T-helper 17 cell (primary cell): ENCODE measurements around the gene WWC1. TPM values are rescaled to one million over a fixed set of nuclear protein-coding genes. Genes with fewer than 3 reads are reported as not detected.
"Not testable (repeated sequence)": the region's sequence is repeated elsewhere in the genome, so short reads cannot be mapped to it uniquely, and the experiment has no call there.

Experiments
- ATAC-seq: fragments of 150-1000 bp; cut with Tn5 transposase; 2 replicates; pipeline ENCODE4 v1.10.0; 2021; ENCODE audit warnings: mild to moderate bottlenecking, moderate library complexity
- DNase-seq, 3 donors: peaks; one replicate each; pipeline versions ENCODE4 v3.0.0 to v3.0.0-alpha.2; 2020 to 2021
- H3K9me3 ChIP-seq: one replicate; pipeline ENCODE4 v1.7.0; 2013; ENCODE audit warnings: low read length, mild to moderate bottlenecking; ENCODE audit not compliant: control insufficient read depth, poor library complexity, severe bottlenecking
- H3K27ac Mint-ChIP-seq: one replicate; pipeline ENCODE4 v1.8.0; 2022; ENCODE audit warnings: mild to moderate bottlenecking, moderate library complexity, mixed read lengths
- H3K27me3 Mint-ChIP-seq: one replicate; pipeline ENCODE4 v1.8.0; 2022; ENCODE audit warnings: mixed read lengths
- H3K36me3 Mint-ChIP-seq: one replicate; pipeline ENCODE4 v1.8.0; 2022; ENCODE audit warnings: low read depth, mixed read lengths
- H3K4me1 Mint-ChIP-seq: one replicate; pipeline ENCODE4 v1.8.0; 2022; ENCODE audit warnings: mild to moderate bottlenecking, mixed read lengths
- H3K4me3 Mint-ChIP-seq: one replicate; pipeline ENCODE4 v1.8.0; 2022; ENCODE audit warnings: mild to moderate bottlenecking, moderate library complexity, mixed read lengths
- total RNA-seq, 4 donors: library from RNA in 2 of 4; stranded (reverse) in 2 of 4; gene quantifications; one replicate each; pipeline ENCODE4 v1.2.3 and lab custom pipeline; 2022 to 2026

Gene WWC1
- total RNA-seq, 2 donors from 2014 or later, result 5.4 TPM

GRCh38 chr5:168339109-168339771 lies 47.8 kb downstream of the WWC1 start:
- H3K4me1 Mint-ChIP-seq, result peaks cover 4% of the 10 kb centered on the region
- peaks cover 2% of the 10 kb centered on the region for H3K9me3 ChIP-seq
- H3K36me3 Mint-ChIP-seq, result no peaks in the 10 kb centered on the region
- H3K27me3 Mint-ChIP-seq, result no peaks in the 10 kb centered on the region
- H3K4me3 Mint-ChIP-seq, result no peak overlapping the region
- DNase-seq (no peak), ATAC-seq (no peak)
- H3K27ac Mint-ChIP-seq, result peak overlapping the region; percentile 45

GRCh38 chr5:168339772-168340140 lies 48.3 kb downstream of the WWC1 start:
- not testable (repeated sequence) for H3K27me3 Mint-ChIP-seq, H3K4me3 Mint-ChIP-seq, DNase-seq, ATAC-seq, H3K36me3 Mint-ChIP-seq, H3K27ac Mint-ChIP-seq, H3K9me3 ChIP-seq, H3K4me1 Mint-ChIP-seq

- peaks cover 2% of the 10 kb centered on the region for H3K9me3 ChIP-seq
- no peaks in the 10 kb centered on the region for H3K27me3 Mint-ChIP-seq
- ATAC-seq (no peak), DNase-seq (no peak)
- no peak overlapping the region for H3K4me3 Mint-ChIP-seq
- H3K4me1 Mint-ChIP-seq, result peaks cover 7% of the 10 kb centered on the region
- H3K27ac Mint-ChIP-seq, result no peak overlapping the region
- no peaks in the 10 kb centered on the region for H3K36me3 Mint-ChIP-seq
Observed at GRCh38 chr5:168340487-168340886, 49.0 kb downstream of the WWC1 start.

GRCh38 chr5:168341178-168341577 lies 49.7 kb downstream of the WWC1 start:
- no peak for ATAC-seq
- no peak overlapping the region for H3K4me3 Mint-ChIP-seq

GRCh38 chr5:168342151-168342825 lies 50.8 kb downstream of the WWC1 start:
- Mint-ChIP-seq H3K4me1 (peaks cover 8% of the 10 kb centered on the region), H3K4me3 (no peak overlapping the region), H3K27ac (no peak overlapping the region), H3K27me3 (peaks cover 3% of the 10 kb centered on the region), H3K36me3 (no peaks in the 10 kb centered on the region)
- DNase-seq (no peak), ATAC-seq (no peak)
- peaks cover 2% of the 10 kb centered on the region for H3K9me3 ChIP-seq

More at GRCh38 chr5:168341178-168341577, 49.7 kb downstream of the WWC1 start:
- H3K36me3 Mint-ChIP-seq, result no peaks in the 10 kb centered on the region
- DNase-seq, result no peak
- H3K4me1 Mint-ChIP-seq, result peaks cover 7% of the 10 kb centered on the region
- no peak overlapping the region for H3K27ac Mint-ChIP-seq
- H3K9me3 ChIP-seq, result peaks cover 2% of the 10 kb centered on the region
- no peaks in the 10 kb centered on the region for H3K27me3 Mint-ChIP-seq

- Mint-ChIP-seq H3K4me3 (no peak overlapping the region), H3K27ac (no peak overlapping the region), H3K36me3 (no peaks in the 10 kb centered on the region), H3K27me3 (peaks cover 8% of the 10 kb centered on the region), H3K4me1 (peaks cover 6% of the 10 kb centered on the region)
- peaks cover 2% of the 10 kb centered on the region for H3K9me3 ChIP-seq
- no peak for ATAC-seq
- DNase-seq, result no peak
Observed at GRCh38 chr5:168342985-168343384, 51.5 kb downstream of the WWC1 start.

- Mint-ChIP-seq H3K27me3 (peaks cover 8% of the 10 kb centered on the region), H3K36me3 (no peaks in the 10 kb centered on the region), H3K4me1 (peaks cover 8% of the 10 kb centered on the region), H3K27ac (no peak overlapping the region), H3K4me3 (no peak overlapping the region)
- DNase-seq (no peak), ATAC-seq (no peak)
- H3K9me3 ChIP-seq, result no peaks in the 10 kb centered on the region
Observed at GRCh38 chr5:168346417-168346816, 55.0 kb downstream of the WWC1 start.

- Mint-ChIP-seq H3K27me3 (peaks cover 8% of the 10 kb centered on the region), H3K4me3 (no peak overlapping the region), H3K4me1 (peaks cover 8% of the 10 kb centered on the region), H3K27ac (peak overlapping the region; percentile 41), H3K36me3 (no peaks in the 10 kb centered on the region)
- ATAC-seq, result no peak
- H3K9me3 ChIP-seq, result no peaks in the 10 kb centered on the region
- no peak for DNase-seq
Observed at GRCh38 chr5:168347368-168348083, 56.1 kb downstream of the WWC1 start.

GRCh38 chr5:168348084-168348414 lies 56.6 kb downstream of the WWC1 start:
- DNase-seq (no peak), ATAC-seq (no peak)
- Mint-ChIP-seq H3K36me3 (no peaks in the 10 kb centered on the region), H3K4me1 (peaks cover 8% of the 10 kb centered on the region), H3K4me3 (no peak overlapping the region), H3K27ac (no peak overlapping the region), H3K27me3 (peaks cover 8% of the 10 kb centered on the region)
- H3K9me3 ChIP-seq, result no peaks in the 10 kb centered on the region

- ATAC-seq (no peak), DNase-seq (no peak)
- Mint-ChIP-seq H3K27me3 (peaks cover 8% of the 10 kb centered on the region), H3K27ac (no peak overlapping the region), H3K36me3 (no peaks in the 10 kb centered on the region), H3K4me1 (peaks cover 7% of the 10 kb centered on the region), H3K4me3 (no peak overlapping the region)
- no peaks in the 10 kb centered on the region for H3K9me3 ChIP-seq
Observed at GRCh38 chr5:168350315-168350714, 58.9 kb downstream of the WWC1 start.

GRCh38 chr5:168353216-168353957 lies 61.9 kb downstream of the WWC1 start:
- Mint-ChIP-seq H3K4me3 (no peak overlapping the region), H3K4me1 (peaks cover 2% of the 10 kb centered on the region), H3K27me3 (no peaks in the 10 kb centered on the region), H3K27ac (no peak overlapping the region), H3K36me3 (no peaks in the 10 kb centered on the region)
- no peaks in the 10 kb centered on the region for H3K9me3 ChIP-seq
- ATAC-seq (no peak), DNase-seq (no peak)

GRCh38 chr5:168354397-168354796 lies 63.0 kb downstream of the WWC1 start:
- H3K9me3 ChIP-seq, result no peaks in the 10 kb centered on the region
- DNase-seq (no peak), ATAC-seq (no peak)
- peaks cover 2% of the 10 kb centered on the region for H3K4me1 Mint-ChIP-seq
- no peaks in the 10 kb centered on the region for H3K27me3 Mint-ChIP-seq
- no peak overlapping the region for H3K4me3 Mint-ChIP-seq
- no peak overlapping the region for H3K27ac Mint-ChIP-seq
- H3K36me3 Mint-ChIP-seq, result no peaks in the 10 kb centered on the region

- DNase-seq, result no peak
- ATAC-seq, result no peak
- Mint-ChIP-seq H3K27ac (no peak overlapping the region), H3K4me3 (no peak overlapping the region), H3K4me1 (peaks cover 2% of the 10 kb centered on the region), H3K36me3 (no peaks in the 10 kb centered on the region), H3K27me3 (no peaks in the 10 kb centered on the region)
- H3K9me3 ChIP-seq, result no peaks in the 10 kb centered on the region
Observed at GRCh38 chr5:168356171-168356570, 64.7 kb downstream of the WWC1 start.
